ENCODE results near the gene PRKCZ. TPM values are rescaled to one million over a fixed set of nuclear protein-coding genes. Genes with fewer than 3 reads are reported as not detected.

Gene PRKCZ
- total RNA-seq, 1 donor from 2014 or later = 4.2 TPM

- H3K4me1 ChIP-seq (ENCODE audit: control insufficient read depth in 3 of 3, insufficient read depth in 3 of 3, low read length in 3 of 3) = no peaks in the 10 kb centered on the region
- no peak overlapping the region for H3K27ac ChIP-seq (ENCODE audit: low read depth, low read length)
- H3K9me3 ChIP-seq (ENCODE audit: control insufficient read depth in 3 of 3, low read length in 3 of 3) = no peaks in the 10 kb centered on the region
- no peak overlapping the region for H3K9ac ChIP-seq (ENCODE audit: low read depth in 1 of 3, low read length in 3 of 3)
- no peaks in the 10 kb centered on the region for H3K27me3 ChIP-seq (ENCODE audit: control insufficient read depth in 3 of 3, insufficient read depth in 3 of 3, low read length in 3 of 3)
- no peaks in the 10 kb centered on the region for H3K36me3 ChIP-seq (ENCODE audit: control insufficient read depth in 3 of 3, insufficient read depth in 3 of 3, low read length in 3 of 3)
- H3K4me3 ChIP-seq (ENCODE audit: low read length in 3 of 3) = no peak overlapping the region
Observed at GRCh38 chr1:2221271-2221670, 171.1 kb downstream of the PRKCZ start.

GRCh38 chr1:2224170-2224584 is 174.0 kb downstream of the PRKCZ start:
- no peak overlapping the region for H3K9ac ChIP-seq (ENCODE audit: low read depth in 1 of 3, low read length in 3 of 3)
- H3K4me3 ChIP-seq (ENCODE audit: low read length in 3 of 3) = no peak overlapping the region
- H3K4me1 ChIP-seq (ENCODE audit: control insufficient read depth in 3 of 3, insufficient read depth in 3 of 3, low read length in 3 of 3) = peaks cover 3 to 9% (median 7%) of the 10 kb centered on the region in 3 donors
- no peaks in the 10 kb centered on the region for H3K9me3 ChIP-seq (ENCODE audit: control insufficient read depth in 3 of 3, low read length in 3 of 3)
- H3K27me3 ChIP-seq (ENCODE audit: control insufficient read depth in 3 of 3, insufficient read depth in 3 of 3, low read length in 3 of 3) = no peaks in the 10 kb centered on the region
- no peaks in the 10 kb centered on the region for H3K36me3 ChIP-seq (ENCODE audit: control insufficient read depth in 3 of 3, insufficient read depth in 3 of 3, low read length in 3 of 3)
- no peak overlapping the region for H3K27ac ChIP-seq (ENCODE audit: low read depth, low read length)

GRCh38 chr1:2224631-2225428 is 174.6 kb downstream of the PRKCZ start:
- Histone ChIP-seq H3K9me3 (ENCODE audit: control insufficient read depth in 3 of 3, low read length in 3 of 3) (no peaks in the 10 kb centered on the region), H3K9ac (ENCODE audit: low read depth in 1 of 3, low read length in 3 of 3) (no peak overlapping the region), H3K4me1 (ENCODE audit: control insufficient read depth in 3 of 3, insufficient read depth in 3 of 3, low read length in 3 of 3) (peaks cover 7 to 16% (median 13%) of the 10 kb centered on the region in 3 donors), H3K27ac (ENCODE audit: low read depth, low read length) (no peak overlapping the region), H3K27me3 (ENCODE audit: control insufficient read depth in 3 of 3, insufficient read depth in 3 of 3, low read length in 3 of 3) (no peaks in the 10 kb centered on the region), H3K4me3 (ENCODE audit: low read length in 3 of 3) (no peak overlapping the region), H3K36me3 (ENCODE audit: control insufficient read depth in 3 of 3, insufficient read depth in 3 of 3, low read length in 3 of 3) (no peaks in the 10 kb centered on the region)

GRCh38 chr1:2226525-2227345 is 176.5 kb downstream of the PRKCZ start:
- H3K36me3 ChIP-seq (ENCODE audit: control insufficient read depth in 3 of 3, insufficient read depth in 3 of 3, low read length in 3 of 3) = no peaks in the 10 kb centered on the region
- no peaks in the 10 kb centered on the region for H3K27me3 ChIP-seq (ENCODE audit: control insufficient read depth in 3 of 3, insufficient read depth in 3 of 3, low read length in 3 of 3)
- peak overlapping the region; percentile 94 to 97 (median 96) for H3K9ac ChIP-seq (ENCODE audit: low read depth in 1 of 3, low read length in 3 of 3)
- H3K4me3 ChIP-seq (ENCODE audit: low read length in 3 of 3) = peak overlapping the region; percentile 62 to 87 (median 81)
- H3K27ac ChIP-seq (ENCODE audit: low read depth, low read length) = peak overlapping the region; percentile 92
- no peaks in the 10 kb centered on the region for H3K9me3 ChIP-seq (ENCODE audit: control insufficient read depth in 3 of 3, low read length in 3 of 3)
- H3K4me1 ChIP-seq (ENCODE audit: control insufficient read depth in 3 of 3, insufficient read depth in 3 of 3, low read length in 3 of 3) = peaks cover 26 to 33% (median 33%) of the 10 kb centered on the region in 3 donors

GRCh38 chr1:2227346-2228156 is 177.3 kb downstream of the PRKCZ start:
- Histone ChIP-seq H3K27ac (ENCODE audit: low read depth, low read length) (peak overlapping the region; percentile 92), H3K4me1 (ENCODE audit: control insufficient read depth in 3 of 3, insufficient read depth in 3 of 3, low read length in 3 of 3) (peaks cover 35 to 41% (median 40%) of the 10 kb centered on the region in 3 donors), H3K27me3 (ENCODE audit: control insufficient read depth in 3 of 3, insufficient read depth in 3 of 3, low read length in 3 of 3) (no peaks in the 10 kb centered on the region), H3K4me3 (ENCODE audit: low read length in 3 of 3) (peak overlapping the region; percentile 62 to 87 (median 81)), H3K9me3 (ENCODE audit: control insufficient read depth in 3 of 3, low read length in 3 of 3) (no peaks in the 10 kb centered on the region), H3K9ac (ENCODE audit: low read depth in 1 of 3, low read length in 3 of 3) (peak overlapping the region; percentile 94 to 97 (median 96)), H3K36me3 (ENCODE audit: control insufficient read depth in 3 of 3, insufficient read depth in 3 of 3, low read length in 3 of 3) (no peaks in the 10 kb centered on the region)

GRCh38 chr1:2228157-2228594 is 178.0 kb downstream of the PRKCZ start, which contains the start of gene SKI:
Gene SKI, plus strand, starts transcription at chr1:2228319. Its CDS starts 448 bp downstream, at chr1:2228767.
- Histone ChIP-seq H3K4me1 (ENCODE audit: control insufficient read depth in 3 of 3, insufficient read depth in 3 of 3, low read length in 3 of 3) (peaks cover 39 to 48% (median 46%) of the 10 kb centered on the region in 3 donors), H3K4me3 (ENCODE audit: low read length in 3 of 3) (peak within 1 kb of the TSS; percentile 81 to 87 (median 84)), H3K27ac (ENCODE audit: low read depth, low read length) (peak within 1 kb of the TSS; percentile 92), H3K36me3 (ENCODE audit: control insufficient read depth in 3 of 3, insufficient read depth in 3 of 3, low read length in 3 of 3) (no peaks in the 10 kb centered on the region), H3K27me3 (ENCODE audit: control insufficient read depth in 3 of 3, insufficient read depth in 3 of 3, low read length in 3 of 3) (no peaks in the 10 kb centered on the region), H3K9me3 (ENCODE audit: control insufficient read depth in 3 of 3, low read length in 3 of 3) (no peaks in the 10 kb centered on the region), H3K9ac (ENCODE audit: low read depth in 1 of 3, low read length in 3 of 3) (peak within 1 kb of the TSS; percentile 94 to 97 (median 96))

- H3K27me3 ChIP-seq (ENCODE audit: control insufficient read depth in 3 of 3, insufficient read depth in 3 of 3, low read length in 3 of 3) = no peaks in the 10 kb centered on the region
- peak overlapping the region; percentile 79 for H3K27ac ChIP-seq (ENCODE audit: low read depth, low read length)
- peak overlapping the region; percentile 79 to 88 (median 81) for H3K9ac ChIP-seq (ENCODE audit: low read depth in 1 of 3, low read length in 3 of 3)
- H3K36me3 ChIP-seq (ENCODE audit: control insufficient read depth in 3 of 3, insufficient read depth in 3 of 3, low read length in 3 of 3) = no peaks in the 10 kb centered on the region
- H3K4me1 ChIP-seq (ENCODE audit: control insufficient read depth in 3 of 3, insufficient read depth in 3 of 3, low read length in 3 of 3) = peaks cover 44 to 53% (median 50%) of the 10 kb centered on the region in 3 donors
- H3K9me3 ChIP-seq (ENCODE audit: control insufficient read depth in 3 of 3, low read length in 3 of 3) = no peaks in the 10 kb centered on the region
- H3K4me3 ChIP-seq (ENCODE audit: low read length in 3 of 3) = peak overlapping the region; percentile 81 to 86 (median 84)
Observed at GRCh38 chr1:2228694-2229036, 178.5 kb downstream of the PRKCZ start.

GRCh38 chr1:2229037-2229864 is 179.0 kb downstream of the PRKCZ start:
- H3K27me3 ChIP-seq (ENCODE audit: control insufficient read depth in 3 of 3, insufficient read depth in 3 of 3, low read length in 3 of 3) = no peaks in the 10 kb centered on the region
- H3K36me3 ChIP-seq (ENCODE audit: control insufficient read depth in 3 of 3, insufficient read depth in 3 of 3, low read length in 3 of 3) = no peaks in the 10 kb centered on the region
- peak overlapping the region; percentile 79 for H3K27ac ChIP-seq (ENCODE audit: low read depth, low read length)
- no peaks in the 10 kb centered on the region for H3K9me3 ChIP-seq (ENCODE audit: control insufficient read depth in 3 of 3, low read length in 3 of 3)
- peak overlapping the region; percentile 79 to 88 (median 81) for H3K9ac ChIP-seq (ENCODE audit: low read depth in 1 of 3, low read length in 3 of 3)
- H3K4me1 ChIP-seq (ENCODE audit: control insufficient read depth in 3 of 3, insufficient read depth in 3 of 3, low read length in 3 of 3) = peaks cover 50 to 58% (median 56%) of the 10 kb centered on the region in 3 donors
- H3K4me3 ChIP-seq (ENCODE audit: low read length in 3 of 3) = peak overlapping the region; percentile 81 to 86 (median 84)

Data from skeletal muscle tissue (tissue), 4 donors.